ENCODE measurements around the gene NOSIP.

NOSIP gene

DNA sequence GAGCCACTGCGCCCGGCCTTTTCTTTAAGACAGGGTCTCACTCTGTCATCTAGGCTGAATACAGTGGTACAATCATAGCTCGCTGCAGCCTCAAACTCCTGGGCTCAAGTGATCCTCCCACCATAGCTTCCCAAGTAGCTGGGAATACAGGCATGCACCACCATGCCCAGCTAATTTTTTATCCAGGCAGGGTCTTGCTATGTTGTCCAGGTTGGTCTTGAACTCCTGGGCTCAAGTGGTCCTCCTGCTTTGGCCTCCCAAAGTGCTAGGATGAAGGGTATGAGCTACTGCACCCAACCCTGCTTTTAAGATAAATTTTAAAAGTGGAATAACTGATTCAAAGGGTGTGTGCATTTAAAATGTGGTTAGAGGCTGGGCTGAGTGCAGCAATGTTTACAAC is 14.1 kb downstream of the NOSIP start:
- TF ChIP-seq, protein P1, sequence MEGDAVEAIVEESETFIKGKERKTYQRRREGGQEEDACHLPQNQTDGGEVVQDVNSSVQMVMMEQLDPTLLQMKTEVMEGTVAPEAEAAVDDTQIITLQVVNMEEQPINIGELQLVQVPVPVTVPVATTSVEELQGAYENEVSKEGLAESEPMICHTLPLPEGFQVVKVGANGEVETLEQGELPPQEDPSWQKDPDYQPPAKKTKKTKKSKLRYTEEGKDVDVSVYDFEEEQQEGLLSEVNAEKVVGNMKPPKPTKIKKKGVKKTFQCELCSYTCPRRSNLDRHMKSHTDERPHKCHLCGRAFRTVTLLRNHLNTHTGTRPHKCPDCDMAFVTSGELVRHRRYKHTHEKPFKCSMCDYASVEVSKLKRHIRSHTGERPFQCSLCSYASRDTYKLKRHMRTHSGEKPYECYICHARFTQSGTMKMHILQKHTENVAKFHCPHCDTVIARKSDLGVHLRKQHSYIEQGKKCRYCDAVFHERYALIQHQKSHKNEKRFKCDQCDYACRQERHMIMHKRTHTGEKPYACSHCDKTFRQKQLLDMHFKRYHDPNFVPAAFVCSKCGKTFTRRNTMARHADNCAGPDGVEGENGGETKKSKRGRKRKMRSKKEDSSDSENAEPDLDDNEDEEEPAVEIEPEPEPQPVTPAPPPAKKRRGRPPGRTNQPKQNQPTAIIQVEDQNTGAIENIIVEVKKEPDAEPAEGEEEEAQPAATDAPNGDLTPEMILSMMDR (IDR thresholded peaks at IDR 0.05; ENCODE audit: low read depth, low read length) = no peak
- in situ Hi-C loops (cut with HindIII; ENCODE audit: low sequenced_read_pairs) = no loop called here
- no peak for DNase-seq (ENCODE audit: low read depth, low spot score)
- no peak overlapping the region for H3K4me3 ChIP-seq (ENCODE audit: low read depth, low read length)

DNA sequence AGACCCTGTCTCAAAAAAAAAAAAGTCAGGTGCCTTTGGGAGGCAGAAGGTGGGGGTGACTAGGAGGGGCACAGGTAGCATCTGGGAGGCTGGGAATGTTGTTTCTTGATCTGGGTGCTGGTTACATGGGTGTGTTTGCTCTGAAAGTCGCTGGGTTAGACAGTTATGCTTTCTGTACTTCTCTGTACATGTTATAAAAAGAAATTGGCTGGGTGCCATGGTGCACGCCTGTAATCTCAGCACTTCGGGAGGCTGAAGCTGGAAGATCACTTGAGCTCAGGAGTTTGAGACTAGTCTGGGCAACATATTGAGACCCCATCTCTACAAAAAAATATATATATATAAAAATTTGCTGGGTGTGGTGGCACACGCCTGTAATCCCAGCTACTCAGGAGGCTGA is 15.1 kb downstream of the NOSIP start:
- no peak for DNase-seq (ENCODE audit: low read depth, low spot score)
- no peak overlapping the region for H3K4me3 ChIP-seq (ENCODE audit: low read depth, low read length)
- TF ChIP-seq, protein P1 (IDR thresholded peaks at IDR 0.05; ENCODE audit: low read depth, low read length) = no peak
- in situ Hi-C loops (cut with HindIII; ENCODE audit: low sequenced_read_pairs) = no loop called here

DNA sequence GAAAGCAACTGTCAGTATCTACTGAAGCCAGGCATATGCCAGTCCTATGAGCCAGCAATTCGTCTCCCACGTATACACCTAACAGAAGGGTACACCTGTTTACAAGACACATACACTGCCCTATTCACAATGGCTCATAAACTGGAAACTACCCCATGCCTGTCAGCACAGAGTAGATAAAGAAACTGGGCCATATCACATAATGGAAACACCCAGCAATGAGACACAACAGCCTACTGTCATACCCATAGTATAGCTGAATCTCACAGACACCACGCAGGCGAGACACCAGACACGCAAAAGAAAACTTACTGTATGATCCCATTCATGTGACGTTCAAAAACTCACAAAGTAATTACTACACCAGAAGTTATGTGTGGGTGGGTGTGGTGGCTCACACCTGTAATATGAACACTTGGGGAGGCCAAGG is 15.7 kb downstream of the NOSIP start:
- DNase-seq (ENCODE audit: low read depth, low spot score) = no peak
- TF ChIP-seq, protein P1 (IDR thresholded peaks at IDR 0.05; ENCODE audit: low read depth, low read length) = no peak
- in situ Hi-C loops (cut with HindIII; ENCODE audit: low sequenced_read_pairs) = no loop called here
- H3K4me3 ChIP-seq (ENCODE audit: low read depth, low read length) = no peak overlapping the region

DNA sequence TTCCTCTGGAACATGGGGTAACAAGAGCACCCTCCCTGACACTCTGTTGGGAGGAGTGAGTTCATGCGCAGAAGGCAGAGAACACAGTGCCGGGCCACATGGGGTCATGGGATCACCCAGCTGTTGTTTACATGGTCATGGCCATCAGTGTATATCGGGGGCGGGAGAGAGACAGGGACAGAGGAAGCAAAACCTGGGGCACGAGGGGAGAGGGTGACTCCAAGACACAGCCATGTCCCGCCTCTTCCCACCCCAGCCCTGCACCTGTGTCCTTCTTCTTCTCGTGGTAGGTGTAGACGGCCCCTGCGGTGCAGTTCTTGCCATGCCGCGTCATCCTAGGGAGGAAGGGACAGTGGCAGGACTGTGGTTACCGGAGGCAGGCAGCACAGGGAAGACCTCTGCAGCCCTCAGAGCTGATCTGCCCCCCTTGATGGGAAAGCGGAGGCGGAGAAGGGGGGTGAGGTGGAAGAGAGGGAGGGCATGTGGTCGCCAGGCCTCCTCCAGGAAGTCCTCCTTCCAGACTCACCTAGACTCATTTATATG is 19.9 kb downstream of the NOSIP start:
- no peak overlapping the region for H3K4me3 ChIP-seq (ENCODE audit: low read depth, low read length)
- no peak for DNase-seq (ENCODE audit: low read depth, low spot score)
- TF ChIP-seq, protein P1 (IDR thresholded peaks at IDR 0.05; ENCODE audit: low read depth, low read length) = no peak
- in situ Hi-C loops (cut with HindIII; ENCODE audit: low sequenced_read_pairs) = no loop called here

DNA sequence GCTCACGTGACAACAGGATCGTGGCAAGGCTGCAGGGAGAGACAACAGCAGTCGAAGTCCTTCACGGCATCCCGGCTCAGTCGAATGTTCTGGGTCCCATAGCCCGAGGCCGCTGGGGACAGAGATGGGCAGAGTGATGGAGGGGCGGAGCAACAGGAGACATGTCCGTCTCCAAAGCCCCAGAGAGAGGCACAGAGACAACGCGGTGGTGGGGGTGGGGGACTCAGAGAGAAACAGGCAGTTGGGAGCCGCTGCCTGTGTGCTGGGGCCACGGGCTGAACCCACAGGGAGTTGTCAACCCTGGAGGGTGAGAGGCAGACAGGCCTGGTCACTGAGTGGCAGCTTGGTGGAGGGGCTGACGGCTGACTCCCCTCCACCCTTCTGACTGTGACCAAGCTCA is 20.4 kb downstream of the NOSIP start:
- TF ChIP-seq, protein P1 (IDR thresholded peaks at IDR 0.05; ENCODE audit: low read depth, low read length) = no peak
- DNase-seq (ENCODE audit: low read depth, low spot score) = no peak
- in situ Hi-C loops (cut with HindIII; ENCODE audit: low sequenced_read_pairs) = no loop called here
- H3K4me3 ChIP-seq (ENCODE audit: low read depth, low read length) = no peak overlapping the region

DNA sequence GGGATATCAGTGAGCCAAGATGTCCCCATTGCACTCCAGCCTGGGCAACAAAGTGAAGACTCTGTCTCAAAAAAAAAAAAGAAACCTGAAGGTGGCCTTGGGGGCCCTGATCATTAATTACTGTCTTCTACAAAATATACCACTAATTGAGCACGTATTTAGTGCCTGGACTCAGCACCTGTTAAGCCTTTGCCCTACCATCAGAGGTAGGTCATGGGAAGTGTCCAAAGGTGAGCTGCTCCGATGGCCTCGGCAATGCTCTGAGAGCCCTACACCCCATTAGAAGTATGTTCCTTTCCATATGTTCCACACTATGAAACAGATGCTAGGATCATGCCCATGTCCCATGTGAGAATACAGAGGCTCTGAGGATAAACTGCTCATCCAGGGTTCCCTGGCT is 20.9 kb downstream of the NOSIP start:
- TF ChIP-seq, protein P1 (IDR thresholded peaks at IDR 0.05; ENCODE audit: low read depth, low read length) = no peak
- no peak overlapping the region for H3K4me3 ChIP-seq (ENCODE audit: low read depth, low read length)
- in situ Hi-C loops (cut with HindIII; ENCODE audit: low sequenced_read_pairs) = no loop called here
- DNase-seq (ENCODE audit: low read depth, low spot score) = no peak

DNA sequence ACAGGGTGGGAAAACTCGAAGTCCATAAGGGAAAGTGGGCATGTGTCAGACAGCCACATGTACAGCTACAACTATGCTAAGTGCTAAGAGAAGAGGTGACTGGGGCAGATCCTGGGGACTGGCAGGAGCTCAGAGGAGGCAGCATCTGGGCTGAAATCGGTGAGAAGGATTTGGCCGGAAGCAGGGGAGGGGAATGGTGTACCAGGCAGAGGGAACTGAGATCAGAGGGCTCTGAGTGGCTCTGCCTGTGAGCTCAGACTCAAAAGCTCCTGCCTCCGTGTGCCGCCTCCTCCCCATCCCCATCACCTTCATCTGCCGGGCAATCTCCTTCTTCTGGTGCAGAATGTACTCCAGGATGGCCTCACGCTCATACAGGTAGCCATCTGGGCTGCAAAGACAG is 21.8 kb downstream of the NOSIP start:
- H3K4me3 ChIP-seq (ENCODE audit: low read depth, low read length) = no peak overlapping the region
- in situ Hi-C loops (cut with HindIII; ENCODE audit: low sequenced_read_pairs) = no loop called here
- DNase-seq (ENCODE audit: low read depth, low spot score) = no peak
- TF ChIP-seq, protein P1 (IDR thresholded peaks at IDR 0.05; ENCODE audit: low read depth, low read length) = no peak

Data from astrocyte of the spinal cord (primary cell).